22Rv1 (cell line): ENCODE results near the gene HIVEP3.

Experiments used
- ZFX ChIP-seq: fragments of 450-650 bp; IDR thresholded peaks from 2 replicates; pipeline ENCODE4 v1.6.1; 2017; ENCODE audit warnings: antibody characterized with exemption, borderline replicate concordance
- TF ChIP-seq, protein P1 (sequence below): fragments of 450-650 bp; IDR thresholded peaks from 2 replicates; pipeline ENCODE4 v1.5.1; 2017; ENCODE audit warnings: mild to moderate bottlenecking

DNA sequence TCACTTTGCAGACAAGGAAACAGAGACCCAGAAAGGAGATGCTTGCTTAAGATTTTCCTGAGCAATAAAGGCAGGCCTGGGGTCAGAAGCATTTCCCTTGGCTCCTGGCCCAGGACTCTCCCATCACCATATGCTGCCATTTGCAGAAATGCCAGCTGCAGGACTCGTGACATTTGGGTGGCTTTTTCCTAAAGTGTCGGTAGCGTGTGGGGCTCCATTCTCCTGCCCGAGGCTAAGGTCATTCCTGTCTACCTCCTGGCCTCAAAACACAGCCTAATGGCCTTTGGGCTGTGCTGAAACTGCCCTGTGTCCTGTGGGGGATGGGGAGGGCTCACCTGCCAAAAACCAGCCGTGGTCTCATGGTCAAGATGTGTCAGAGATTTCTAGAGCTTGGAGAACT is 218.1 kb downstream of the HIVEP3 start:
- TF ChIP-seq, protein P1, sequence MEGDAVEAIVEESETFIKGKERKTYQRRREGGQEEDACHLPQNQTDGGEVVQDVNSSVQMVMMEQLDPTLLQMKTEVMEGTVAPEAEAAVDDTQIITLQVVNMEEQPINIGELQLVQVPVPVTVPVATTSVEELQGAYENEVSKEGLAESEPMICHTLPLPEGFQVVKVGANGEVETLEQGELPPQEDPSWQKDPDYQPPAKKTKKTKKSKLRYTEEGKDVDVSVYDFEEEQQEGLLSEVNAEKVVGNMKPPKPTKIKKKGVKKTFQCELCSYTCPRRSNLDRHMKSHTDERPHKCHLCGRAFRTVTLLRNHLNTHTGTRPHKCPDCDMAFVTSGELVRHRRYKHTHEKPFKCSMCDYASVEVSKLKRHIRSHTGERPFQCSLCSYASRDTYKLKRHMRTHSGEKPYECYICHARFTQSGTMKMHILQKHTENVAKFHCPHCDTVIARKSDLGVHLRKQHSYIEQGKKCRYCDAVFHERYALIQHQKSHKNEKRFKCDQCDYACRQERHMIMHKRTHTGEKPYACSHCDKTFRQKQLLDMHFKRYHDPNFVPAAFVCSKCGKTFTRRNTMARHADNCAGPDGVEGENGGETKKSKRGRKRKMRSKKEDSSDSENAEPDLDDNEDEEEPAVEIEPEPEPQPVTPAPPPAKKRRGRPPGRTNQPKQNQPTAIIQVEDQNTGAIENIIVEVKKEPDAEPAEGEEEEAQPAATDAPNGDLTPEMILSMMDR: no peak
- TF ChIP-seq ZFX: no peak
